Measurements from ENCODE around the gene UNC119.
"Not testable (repeated sequence)": the region's sequence is repeated elsewhere in the genome, so short reads cannot be mapped to it uniquely, and the experiment has no call there.

UNC119 gene

GRCh38 chr17:28552176-28552999 lies at the start of gene UNC119:
Gene UNC119 (minus strand): TSS chr17:28552624. CDS start chr17:28552557, 67 bp downstream.
- DNase-seq (ENCODE audit: low spot score): peak; percentile 54

- peak; percentile 24 for DNase-seq (ENCODE audit: low spot score)
Observed at GRCh38 chr17:28599311-28600184, 47.1 kb upstream of the UNC119 start.

- peak; percentile 88 for DNase-seq (ENCODE audit: low spot score)
Observed at GRCh38 chr17:28598799-28599310, 46.4 kb upstream of the UNC119 start, which contains the start of gene SPAG5. Gene SPAG5 (minus strand): TSS chr17:28599025. CDS start chr17:28598946, 79 bp downstream.

- no peak for DNase-seq (ENCODE audit: low spot score)
Observed at GRCh38 chr17:28598389-28598788, 46.0 kb upstream of the UNC119 start.

- no peak for DNase-seq (ENCODE audit: low spot score)
Observed at GRCh38 chr17:28597606-28598383, 45.4 kb upstream of the UNC119 start.

GRCh38 chr17:28592260-28592659 lies 39.8 kb upstream of the UNC119 start:
- no peak for DNase-seq (ENCODE audit: low spot score)

- DNase-seq (ENCODE audit: low spot score): no peak
Observed at GRCh38 chr17:28585851-28586250, 33.4 kb upstream of the UNC119 start.

GRCh38 chr17:28584434-28584833 lies 32.0 kb upstream of the UNC119 start:
- no peak for DNase-seq (ENCODE audit: low spot score)

GRCh38 chr17:28582513-28582912 lies 30.1 kb upstream of the UNC119 start:
- DNase-seq (ENCODE audit: low spot score): no peak

- no peak for DNase-seq (ENCODE audit: low spot score)
Observed at GRCh38 chr17:28580959-28581358, 28.5 kb upstream of the UNC119 start.

GRCh38 chr17:28579526-28579925 lies 27.1 kb upstream of the UNC119 start:
- DNase-seq (ENCODE audit: low spot score): no peak

GRCh38 chr17:28578246-28579195 lies 26.1 kb upstream of the UNC119 start:
- DNase-seq (ENCODE audit: low spot score): no peak

- no peak for DNase-seq (ENCODE audit: low spot score)
Observed at GRCh38 chr17:28577466-28577824, 25.0 kb upstream of the UNC119 start.

- peak; percentile 97 for DNase-seq (ENCODE audit: low spot score)
Observed at GRCh38 chr17:28576758-28577465, 24.5 kb upstream of the UNC119 start, which contains the start of gene ALDOC. Gene ALDOC (minus strand): TSS chr17:28576895. CDS start chr17:28575532, 1,363 bp downstream.

GRCh38 chr17:28576016-28576415 lies 23.6 kb upstream of the UNC119 start:
- not testable (repeated sequence) for DNase-seq (ENCODE audit: low spot score)

- DNase-seq (ENCODE audit: low spot score): peak; percentile 70
Observed at GRCh38 chr17:28575126-28575795, 22.8 kb upstream of the UNC119 start.

GRCh38 chr17:28574526-28574925 lies 22.1 kb upstream of the UNC119 start:
- no peak for DNase-seq (ENCODE audit: low spot score)

- DNase-seq (ENCODE audit: low spot score): no peak
Observed at GRCh38 chr17:28573966-28574480, 21.6 kb upstream of the UNC119 start.

- DNase-seq (ENCODE audit: low spot score): no peak
Observed at GRCh38 chr17:28573521-28573920, 21.1 kb upstream of the UNC119 start.

All from globus pallidus (tissue), 1 donor.